ENCODE data around the gene CXCR5. TPM values are rescaled to one million over a fixed set of nuclear protein-coding genes. Genes with fewer than 3 reads are reported as not detected.

The CXCR5 gene
- total RNA-seq, 1 donor from 2014 or later = not detected

GRCh38 chr11:118912742-118913410 is 29.2 kb downstream of the CXCR5 start:
- no peaks in the 10 kb centered on the region for H3K36me3 Mint-ChIP-seq (ENCODE audit: unreplicated experiment)
- peaks cover 2% of the 10 kb centered on the region for H3K9me3 Mint-ChIP-seq (ENCODE audit: unreplicated experiment)
- TF ChIP-seq CTCF (IDR thresholded peaks at IDR 0.05; ENCODE audit: partially characterized antibody, unreplicated experiment) = no peak
- peaks cover 7% of the 10 kb centered on the region for H3K27me3 Mint-ChIP-seq (ENCODE audit: unreplicated experiment)
- peaks cover 44% of the 10 kb centered on the region for H3K4me1 Mint-ChIP-seq (ENCODE audit: low read depth, unreplicated experiment)
- no peak overlapping the region for H3K27ac Mint-ChIP-seq (ENCODE audit: unreplicated experiment)
- DNase-seq = no peak
- H3K4me3 Mint-ChIP-seq (ENCODE audit: unreplicated experiment) = no peak overlapping the region

GRCh38 chr11:118913411-118914125 is 29.9 kb downstream of the CXCR5 start:
- Mint-ChIP-seq H3K27me3 (ENCODE audit: unreplicated experiment) (peaks cover 7% of the 10 kb centered on the region), H3K4me3 (ENCODE audit: unreplicated experiment) (no peak overlapping the region), H3K9me3 (ENCODE audit: unreplicated experiment) (peaks cover 2% of the 10 kb centered on the region), H3K36me3 (ENCODE audit: unreplicated experiment) (no peaks in the 10 kb centered on the region), H3K4me1 (ENCODE audit: low read depth, unreplicated experiment) (peaks cover 43% of the 10 kb centered on the region), H3K27ac (ENCODE audit: unreplicated experiment) (no peak overlapping the region)
- no peak for TF ChIP-seq CTCF (IDR thresholded peaks at IDR 0.05; ENCODE audit: partially characterized antibody, unreplicated experiment)
- no peak for DNase-seq

DNA sequence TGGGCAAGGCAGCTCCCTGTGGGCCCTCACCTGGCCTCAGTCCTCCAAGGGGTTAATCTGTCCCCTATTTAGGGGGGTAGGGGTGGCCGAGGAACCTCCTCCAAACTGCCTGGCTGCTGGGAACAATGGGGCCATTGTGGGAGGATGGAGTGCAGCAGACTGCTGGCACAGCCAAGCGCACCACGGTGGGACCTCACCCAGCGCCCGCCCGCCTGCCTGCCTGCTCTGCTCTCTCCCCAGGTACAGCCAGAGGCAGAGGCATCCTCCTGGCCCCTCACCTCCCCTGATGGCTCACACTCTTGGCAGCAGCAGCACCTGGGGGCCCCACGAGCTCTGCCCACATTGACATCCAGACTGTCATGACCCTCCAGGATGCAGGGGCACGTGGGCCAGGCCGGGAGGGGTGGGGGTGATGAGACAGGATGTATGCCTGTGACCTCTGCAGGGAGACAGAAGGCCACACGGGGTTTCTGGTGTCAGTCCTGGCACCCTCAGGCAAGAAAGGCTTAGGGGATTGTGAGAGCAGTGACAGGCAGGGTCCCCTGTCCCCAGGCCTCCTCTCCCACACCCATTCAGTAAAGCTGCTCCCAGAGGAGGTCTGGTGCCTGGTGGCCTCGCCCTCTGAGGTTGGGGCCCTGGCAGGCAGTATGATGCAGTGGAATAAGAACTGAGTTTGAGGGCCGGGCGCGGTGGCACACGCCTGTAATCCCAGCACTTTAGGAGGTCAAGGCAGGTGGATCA is 30.7 kb downstream of the CXCR5 start:
- no peak overlapping the region for H3K4me3 Mint-ChIP-seq (ENCODE audit: unreplicated experiment)
- DNase-seq = no peak
- H3K27me3 Mint-ChIP-seq (ENCODE audit: unreplicated experiment) = peaks cover 7% of the 10 kb centered on the region
- H3K27ac Mint-ChIP-seq (ENCODE audit: unreplicated experiment) = no peak overlapping the region
- H3K36me3 Mint-ChIP-seq (ENCODE audit: unreplicated experiment) = no peaks in the 10 kb centered on the region
- TF ChIP-seq CTCF (IDR thresholded peaks at IDR 0.05; ENCODE audit: partially characterized antibody, unreplicated experiment) = no peak
- peaks cover 42% of the 10 kb centered on the region for H3K4me1 Mint-ChIP-seq (ENCODE audit: low read depth, unreplicated experiment)
- H3K9me3 Mint-ChIP-seq (ENCODE audit: unreplicated experiment) = peaks cover 2% of the 10 kb centered on the region

DNA sequence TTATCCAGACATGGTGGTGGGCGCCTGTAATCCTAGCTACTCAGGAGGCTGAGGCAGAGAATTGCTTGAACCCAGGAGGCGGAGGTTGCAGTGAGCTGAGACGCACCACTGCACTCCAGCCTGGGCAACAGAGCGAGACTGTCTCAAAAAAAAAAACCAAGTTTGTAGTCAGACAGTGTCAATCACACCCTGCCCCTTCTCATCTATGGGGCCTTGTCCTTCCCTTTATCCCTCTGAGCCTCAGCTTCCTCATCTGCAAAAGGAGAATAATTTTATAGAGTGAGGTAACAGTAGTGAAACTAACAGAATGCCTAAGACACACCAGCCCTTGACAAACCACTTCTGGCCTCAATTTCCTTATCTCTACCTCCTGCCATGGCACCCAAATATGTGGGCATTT is 31.3 kb downstream of the CXCR5 start:
- H3K36me3 Mint-ChIP-seq (ENCODE audit: unreplicated experiment) = no peaks in the 10 kb centered on the region
- no peak overlapping the region for H3K4me3 Mint-ChIP-seq (ENCODE audit: unreplicated experiment)
- H3K27ac Mint-ChIP-seq (ENCODE audit: unreplicated experiment) = peak overlapping the region; percentile 48
- H3K9me3 Mint-ChIP-seq (ENCODE audit: unreplicated experiment) = peaks cover 4% of the 10 kb centered on the region
- no peak for DNase-seq
- TF ChIP-seq CTCF (IDR thresholded peaks at IDR 0.05; ENCODE audit: partially characterized antibody, unreplicated experiment) = no peak
- H3K27me3 Mint-ChIP-seq (ENCODE audit: unreplicated experiment) = peaks cover 7% of the 10 kb centered on the region
- H3K4me1 Mint-ChIP-seq (ENCODE audit: low read depth, unreplicated experiment) = peaks cover 48% of the 10 kb centered on the region
